Sigmoid colon (tissue), 4 donors: ENCODE data around the gene PTPRA.

Experiments
- EP300 ChIP-seq, 4 donors: sonication (generic); formaldehyde crosslinking; IDR thresholded peaks; one replicate each; pipeline ENCODE4 v1.6.1; 2017; ENCODE audit warnings: antibody characterized with exemption in 4 of 4
- POLR2A ChIP-seq, 2 donors: fragments of 450-650 bp; IDR thresholded peaks; one replicate each; pipeline ENCODE4 v1.6.1; 2016; ENCODE audit warnings: antibody characterized with exemption in 2 of 2, mild to moderate bottlenecking in 2 of 2, moderate library complexity in 2 of 2

GRCh38 chr20:3038454-3038853 lies 165.2 kb downstream of the PTPRA start:
- TF ChIP-seq EP300 (IDR thresholded peaks at IDR 0.05) (no peak), POLR2A (IDR thresholded peaks at IDR 0.05) (no peak)
